Measurements from ENCODE around the gene USP35. TPM values are rescaled to one million over a fixed set of nuclear protein-coding genes. Genes with fewer than 3 reads are reported as not detected.
"Not testable (repeated sequence)": the region's sequence is repeated elsewhere in the genome, so short reads cannot be mapped to it uniquely, and the experiment has no call there.

The USP35 gene
- total RNA-seq, 1 donor from 2014 or later = 9.7 TPM

DNA sequence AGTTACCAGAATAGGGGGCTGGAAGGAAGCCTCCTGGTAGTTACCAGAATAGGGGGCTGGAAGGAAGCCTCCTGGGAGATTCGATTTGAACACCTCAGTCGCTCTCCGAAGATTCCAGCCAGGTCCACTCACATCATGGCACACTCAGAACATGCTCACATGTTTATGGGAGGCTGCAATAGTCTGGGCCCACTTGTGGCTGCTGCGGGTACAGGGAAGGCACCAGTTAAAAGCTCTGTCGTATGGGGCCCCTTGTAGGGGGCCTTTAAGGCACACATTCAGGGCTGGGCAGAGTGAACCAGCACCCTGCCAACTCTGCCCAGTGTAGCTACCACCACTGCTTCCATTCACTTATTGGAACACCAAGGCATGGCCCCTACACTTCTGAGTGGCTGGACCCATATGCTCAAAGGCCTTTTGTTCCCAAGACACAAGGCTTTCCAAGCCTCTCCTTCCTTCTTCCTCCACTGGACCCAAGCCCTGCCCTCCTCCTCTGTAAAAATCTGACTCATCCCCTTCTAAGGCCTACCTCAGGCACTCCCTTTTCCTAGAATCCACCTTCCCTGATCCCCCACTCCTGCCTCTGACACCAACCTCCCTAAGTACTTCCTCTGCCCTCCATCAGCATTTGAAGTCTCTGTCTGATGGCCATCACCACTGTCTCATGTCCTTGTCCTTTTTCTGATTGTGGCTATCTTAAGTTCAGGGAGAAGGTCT is 28.0 kb downstream of the USP35 start:
- no peak for DNase-seq

- no peak for DNase-seq
These were observed 29.2 kb downstream of the USP35 start for GRCh38 chr11:78217650-78218541.

DNA sequence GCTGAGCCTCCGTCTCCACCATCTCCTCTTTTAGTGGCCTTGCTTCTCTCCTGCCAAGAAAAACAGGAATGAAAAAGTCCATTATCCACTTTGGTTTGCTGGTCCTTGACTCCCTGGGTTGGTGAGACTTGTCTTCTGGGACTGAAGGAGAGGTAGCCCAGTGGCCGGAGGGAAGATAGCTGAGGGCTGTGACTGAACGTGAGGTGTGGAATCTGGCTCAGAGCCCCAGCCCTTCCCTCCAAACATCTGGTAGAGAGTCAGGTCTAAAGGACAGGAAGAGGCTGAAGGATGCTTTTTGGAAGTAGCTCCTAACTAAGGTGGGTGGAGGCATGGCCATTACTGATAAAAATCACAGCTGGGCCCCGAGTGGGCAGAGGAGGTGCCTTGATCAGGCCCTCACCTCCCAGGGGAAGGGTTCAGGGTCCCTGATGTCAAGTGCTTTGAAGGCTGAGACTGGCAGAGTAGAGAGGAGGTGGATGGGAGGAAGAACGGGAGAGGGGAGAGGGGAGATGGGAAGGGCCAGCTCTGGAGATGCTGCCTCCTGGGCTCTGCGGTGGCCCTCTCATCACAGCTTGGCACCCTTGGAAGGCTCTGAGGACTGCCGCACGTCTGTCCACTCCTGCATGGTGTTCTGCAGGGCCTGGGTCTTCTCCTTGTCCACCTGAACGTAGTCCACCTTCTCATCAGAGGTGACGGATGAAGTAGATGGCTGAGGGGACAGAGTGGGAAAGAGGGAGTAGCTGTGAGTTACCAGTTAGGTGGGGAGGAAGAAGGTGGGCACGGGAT is 30.2 kb downstream of the USP35 start:
- DNase-seq = no peak

DNA sequence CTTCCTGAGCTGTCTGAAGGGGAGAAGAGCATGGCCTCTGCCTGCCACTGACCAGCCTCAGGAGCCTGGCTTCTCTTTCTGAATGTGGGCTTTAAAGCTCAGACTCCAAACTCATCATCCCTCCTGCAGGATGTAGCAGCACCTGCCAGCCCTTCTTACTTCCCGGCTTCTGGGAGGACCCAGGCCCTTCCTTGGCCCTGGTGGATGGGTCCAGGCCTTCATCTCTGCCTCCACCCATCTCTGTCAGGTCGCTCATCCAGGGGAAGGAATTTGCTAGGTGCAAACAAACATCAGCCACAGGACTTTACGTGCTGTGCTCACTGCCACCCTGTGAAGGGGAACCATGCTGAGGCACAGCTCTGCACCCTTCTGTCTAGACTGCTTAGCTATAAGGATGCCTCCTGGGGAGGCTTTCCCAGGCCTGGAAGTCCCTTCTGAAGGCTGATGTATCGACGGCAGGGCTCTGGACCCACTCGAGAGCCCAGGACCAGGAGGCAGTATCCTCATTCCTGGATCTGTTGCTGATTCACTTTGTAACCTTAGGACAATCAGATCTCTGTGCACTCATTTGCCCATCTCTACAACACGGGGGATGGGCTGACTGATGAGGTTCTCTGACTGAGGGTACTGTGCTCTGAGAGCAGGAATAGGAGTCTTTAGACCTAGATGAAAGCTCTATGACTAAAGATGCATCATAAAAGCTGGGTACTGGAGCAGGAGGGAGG is 30.9 kb downstream of the USP35 start:
- no peak for DNase-seq

- no peak for DNase-seq
These were observed 31.8 kb downstream of the USP35 start for GRCh38 chr11:78220218-78221157.

DNA sequence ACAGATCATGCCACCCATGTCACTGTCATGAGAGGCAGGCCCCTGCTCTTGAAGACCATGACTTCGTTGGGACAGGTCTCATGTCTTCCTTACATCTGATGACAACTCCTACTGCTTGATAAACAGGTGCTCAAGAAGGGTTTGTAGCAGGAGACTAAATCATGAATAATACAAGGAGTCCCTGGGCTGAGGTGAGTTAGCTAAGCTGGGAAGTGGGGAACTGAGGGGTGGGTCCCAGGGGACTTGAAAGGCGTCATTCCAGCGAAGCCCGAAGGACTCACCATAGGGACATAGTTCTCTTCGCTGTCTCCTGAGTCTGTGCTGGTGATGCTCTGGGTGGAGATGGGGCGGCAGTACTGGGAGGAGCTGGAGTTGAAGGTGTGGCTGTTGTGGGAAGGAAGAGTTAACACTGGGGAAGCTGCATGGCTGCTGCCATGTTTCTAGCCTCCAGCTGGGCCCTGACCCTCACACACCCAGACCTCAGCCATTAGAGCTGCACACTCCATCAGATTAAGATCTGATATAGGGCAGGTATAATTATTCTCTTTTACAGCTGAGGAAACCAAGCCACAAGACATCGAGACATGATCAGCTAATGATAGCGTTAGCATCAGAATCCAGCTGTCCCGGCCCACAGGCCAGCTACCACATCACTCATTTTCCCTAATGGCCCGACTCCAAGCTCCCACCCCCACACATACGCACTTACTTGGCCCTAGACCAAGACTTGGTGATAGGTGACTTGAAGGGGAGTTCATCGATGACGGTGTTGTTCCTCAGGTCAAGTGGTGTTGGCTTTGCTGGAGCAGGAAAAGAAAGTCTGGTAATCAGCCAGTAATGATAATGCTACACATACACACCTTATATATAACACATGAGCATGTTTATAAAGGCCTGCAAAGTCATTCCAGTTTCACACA is 32.9 kb downstream of the USP35 start:
- no peak for DNase-seq

DNA sequence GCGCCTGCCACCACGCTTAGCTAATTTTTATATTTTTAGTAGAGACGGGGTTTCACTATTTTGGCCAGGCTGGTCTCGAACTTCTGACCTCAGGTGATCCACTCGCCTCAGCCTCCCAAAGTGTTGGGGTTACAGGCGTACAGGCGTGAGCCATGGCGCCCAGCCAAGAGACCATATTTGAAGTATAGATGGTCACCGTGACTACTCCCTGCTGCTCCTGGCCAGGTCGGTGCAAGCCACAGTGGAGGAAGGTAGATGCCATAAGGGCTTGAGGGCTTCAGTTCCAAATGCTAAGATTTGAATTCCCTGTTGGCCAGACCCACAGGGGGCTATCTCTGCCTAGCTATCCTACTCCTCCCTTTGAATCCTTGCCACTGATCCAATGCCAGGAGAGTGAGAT is 34.0 kb downstream of the USP35 start:
- DNase-seq = not testable (repeated sequence)

GRCh38 chr11:78223320-78223954 is 34.7 kb downstream of the USP35 start:
- DNase-seq = no peak

GRCh38 chr11:78224506-78224905 is 35.8 kb downstream of the USP35 start:
- no peak for DNase-seq

- DNase-seq = no peak
These were observed 36.2 kb downstream of the USP35 start for GRCh38 chr11:78224906-78225420.

DNA sequence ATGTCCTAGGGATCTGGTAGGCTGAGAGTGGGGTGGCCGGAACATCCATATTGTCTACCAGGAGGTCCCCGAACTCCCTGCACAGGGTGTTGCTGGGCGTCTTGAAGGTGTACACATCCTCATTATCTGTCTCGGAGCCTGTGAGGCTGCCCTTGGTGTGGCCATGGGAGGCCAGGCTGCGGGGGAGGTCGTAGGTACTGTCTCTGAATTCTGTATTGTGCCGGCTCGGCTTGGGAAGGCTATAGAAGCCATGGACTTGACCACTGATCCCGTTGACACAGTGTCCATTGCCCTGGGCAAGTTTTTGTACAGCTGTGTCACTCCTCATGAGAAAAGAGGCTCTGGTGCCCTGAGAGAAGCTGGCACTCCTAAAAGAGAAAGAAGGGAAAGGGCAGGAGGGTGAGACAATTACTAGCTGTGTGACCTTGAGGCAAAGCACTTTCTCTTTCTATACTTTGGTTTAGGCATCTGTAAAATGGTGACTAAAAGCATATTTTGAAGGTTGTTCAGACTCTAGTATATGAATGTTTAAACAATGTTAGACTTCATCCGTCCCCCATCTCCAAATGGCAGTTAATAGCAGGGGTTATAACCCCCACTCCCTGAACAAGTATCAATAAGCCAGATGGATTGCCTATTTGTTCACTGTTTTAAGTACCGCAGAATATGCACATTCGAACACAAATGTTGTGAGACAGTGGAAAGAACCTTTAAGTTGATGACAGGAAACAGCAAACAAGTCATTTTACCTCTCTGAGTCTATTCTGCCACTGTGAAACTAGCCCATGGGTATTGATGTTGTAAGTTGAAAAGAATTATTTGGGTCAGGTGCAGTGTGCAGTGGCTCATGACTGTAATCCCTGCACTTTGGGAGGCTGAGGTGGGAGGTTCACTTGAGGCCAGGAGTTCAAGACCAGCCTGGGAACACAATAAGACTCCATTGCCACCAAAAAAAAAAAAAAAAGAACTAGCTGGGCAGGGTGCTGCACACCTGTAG is 38.3 kb downstream of the USP35 start:
- DNase-seq = no peak

- no peak for DNase-seq
These were observed 39.2 kb downstream of the USP35 start for GRCh38 chr11:78227921-78228320.

DNA sequence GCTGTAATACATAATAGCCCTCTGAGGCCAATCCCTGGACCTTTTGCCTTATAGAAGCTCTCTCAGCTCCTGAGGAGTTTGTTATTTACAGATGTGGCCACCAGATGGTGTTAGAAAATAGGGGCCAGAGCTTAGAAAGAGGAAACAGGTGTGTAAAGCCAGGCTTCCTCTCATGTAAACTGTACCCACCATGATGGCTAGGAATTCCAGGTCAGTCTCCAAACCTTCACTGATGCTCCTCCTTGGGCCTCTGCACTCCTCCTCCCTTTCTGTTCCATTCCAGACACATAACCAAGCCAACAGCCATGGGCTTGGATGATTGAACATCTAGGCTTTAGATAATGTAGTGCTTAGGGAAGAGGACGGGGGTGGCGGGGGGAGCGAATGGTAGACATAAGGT is 39.7 kb downstream of the USP35 start:
- DNase-seq = peak; percentile 87

GRCh38 chr11:78229106-78229505 is 40.4 kb downstream of the USP35 start:
- DNase-seq = no peak

DNA sequence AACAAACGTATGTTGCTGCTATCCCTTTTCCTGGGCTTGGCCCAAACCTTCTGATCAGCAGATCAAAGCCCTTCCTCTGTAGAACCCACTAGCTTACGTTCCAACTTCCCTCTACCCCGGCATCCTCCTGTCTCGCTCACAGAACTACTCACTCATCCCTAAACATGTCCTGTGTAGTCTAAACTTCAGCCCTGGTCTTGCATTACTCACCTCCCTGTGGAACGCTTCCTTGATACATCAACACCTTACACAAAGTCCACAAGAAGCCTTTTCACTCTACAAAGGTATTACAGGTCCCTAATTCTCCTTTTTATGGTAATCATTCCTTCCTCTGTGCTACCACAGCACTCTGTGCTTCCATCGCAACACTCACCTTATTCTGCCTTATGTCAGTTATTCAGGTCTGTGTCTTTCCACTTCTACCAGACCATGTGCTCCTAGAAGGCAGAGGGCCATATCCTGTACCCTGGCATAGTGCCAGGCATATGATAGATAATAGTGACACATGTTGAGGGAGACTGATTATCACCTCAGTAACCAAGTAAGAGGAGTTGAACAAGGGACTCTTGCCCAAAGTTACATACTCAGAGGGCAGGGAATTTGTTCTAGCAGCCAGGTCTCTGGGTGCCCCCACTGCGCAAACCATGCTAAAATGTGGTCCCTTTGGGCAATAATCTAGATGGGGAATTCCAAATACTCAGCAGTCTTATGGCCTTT is 41.6 kb downstream of the USP35 start:
- no peak for DNase-seq

DNA sequence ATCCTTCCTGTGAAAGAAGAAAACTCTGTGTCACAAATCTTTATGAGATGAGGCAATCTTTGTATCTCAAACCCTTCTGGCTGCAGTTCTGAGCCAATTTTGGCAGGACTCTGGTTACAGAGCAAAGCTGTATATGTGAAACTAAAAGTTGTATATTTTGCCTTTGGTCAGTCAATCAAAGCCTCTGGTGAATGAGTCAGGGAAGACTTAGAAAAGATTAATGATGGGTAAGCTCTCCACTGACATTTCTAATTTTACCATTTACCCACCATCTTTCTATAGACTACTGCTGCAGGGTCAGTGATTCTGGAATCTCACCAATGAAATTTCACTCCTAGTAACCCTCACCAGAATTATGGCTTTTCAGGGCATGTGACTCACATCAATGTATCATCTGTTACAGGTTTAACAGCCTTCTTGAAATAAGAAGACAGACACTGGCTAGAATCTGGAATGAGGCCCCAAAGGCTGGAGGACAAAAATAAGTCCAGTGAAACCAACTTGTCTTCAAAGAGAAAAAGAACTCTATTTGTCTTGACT is 43.3 kb downstream of the USP35 start:
- DNase-seq = no peak

GRCh38 chr11:78233046-78233445 is 44.3 kb downstream of the USP35 start:
- DNase-seq = not testable (repeated sequence)
